ENCODE results near the gene FOXJ3. TPM values are rescaled to one million over a fixed set of nuclear protein-coding genes. Genes with fewer than 3 reads are reported as not detected.

FOXJ3 gene
- total and polyA plus RNA-seq, 2 of the 4 experiments (the other 2 are of a cell fraction), result 16.7 to 30.5 TPM

DNA sequence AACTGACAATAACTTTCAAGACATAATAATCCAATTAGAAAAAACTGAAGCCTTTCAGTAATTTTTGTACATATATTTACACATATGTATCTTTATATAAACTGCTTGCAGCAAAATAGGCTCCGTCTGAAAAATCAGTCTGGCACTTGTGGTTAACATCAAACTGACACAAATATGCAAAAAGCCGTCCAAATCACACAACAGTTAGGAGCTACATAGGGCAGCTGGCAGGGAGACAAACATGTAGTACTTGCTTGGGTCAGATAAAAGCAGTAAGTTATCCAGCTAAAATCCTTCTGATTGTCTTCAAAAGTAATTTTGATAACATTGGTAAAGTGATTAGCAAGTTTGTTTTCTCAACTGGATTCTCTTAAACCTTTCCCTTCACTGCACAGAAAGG, 155.8 kb downstream of the FOXJ3 start:
- ChIA-PET POLR2A (ENCODE audit: unreplicated experiment) (no interaction called here), CTCF (no interaction called here)
- Histone ChIP-seq H3K4me1 (ENCODE audit: control insufficient read depth, insufficient read depth, low read length) (peaks cover 6% of the 10 kb centered on the region), H3K56ac (ENCODE audit: extremely low read depth, insufficient read depth, low read length) (no peak overlapping the region), H3K27ac (ENCODE audit: insufficient read depth, low read length) (no peak overlapping the region), H3K4ac (ENCODE audit: low read depth, low read length) (no peak overlapping the region), H3K23ac (ENCODE audit: low read depth, low read length) (no peak overlapping the region), H3K4me3 (ENCODE audit: insufficient read depth, low read depth, low read length) (no peak overlapping the region), H4K5ac (ENCODE audit: low read depth, low read length) (0 out of 2 replicates have a peak overlapping the region, but pooled peaks have one; percentile 51), H3K9ac (ENCODE audit: low read depth, low read length) (no peak overlapping the region), H2AK5ac (ENCODE audit: low read depth, low read length) (no peak overlapping the region), H2BK120ac (ENCODE audit: low read depth, low read length) (no peak overlapping the region), H3K79me1 (ENCODE audit: low read depth in 1 of 2, low read length in 2 of 2) (peaks cover 0 to 8% of the 10 kb centered on the region in 2 experiments; a peak in 2 of 4 replicates), H2AK9ac (replicated peaks; ENCODE audit: low read depth, low read length, poor library complexity) (no peak overlapping the region), H3K4me2 (ENCODE audit: low read depth, low read length) (peak overlapping the region; percentile 39; the same call in 1 of the 2 replicates), H4K20me1 (ENCODE audit: insufficient read depth, low read length) (peaks cover 9% of the 10 kb centered on the region; the same call in 1 of the 2 replicates), H3K27me3 (ENCODE audit: control insufficient read depth, insufficient read depth, low read length) (no peaks in the 10 kb centered on the region), H3K36me3 (ENCODE audit: control insufficient read depth, insufficient read depth, low read length) (peaks cover 14% of the 10 kb centered on the region), H2BK20ac (ENCODE audit: low read depth, low read length) (no peak overlapping the region), H2BK5ac (ENCODE audit: low read depth, low read length, poor library complexity, severe bottlenecking) (no peak overlapping the region), H4K8ac (ENCODE audit: low read depth in 2 of 2, low read length in 2 of 2) (no peak overlapping the region), H3K9me1 (ENCODE audit: insufficient read depth, low read length) (no peaks in the 10 kb centered on the region), H2BK15ac (ENCODE audit: low read depth, low read length) (no peak overlapping the region), H4K91ac (ENCODE audit: insufficient read depth, low read depth, low read length) (no peak overlapping the region), H3K14ac (replicated peaks; ENCODE audit: low read depth, low read length) (no peak overlapping the region), H3K9me3 (ENCODE audit: control insufficient read depth, insufficient read depth, low read length) (no peaks in the 10 kb centered on the region), H2AFZ (replicated peaks; ENCODE audit: low read length, poor library complexity) (no peak overlapping the region), H3K18ac (ENCODE audit: low read depth, low read length) (no peak overlapping the region)
- no TSS peak for BruUV-seq (replicated peaks)
- intact Hi-C loops (cut with micrococcal nuclease) (loop anchor here (10.0 kb wide), 1 partner anchor 476 kb away; the partner anchor contains the start of gene PPIH), dilution Hi-C loops (cut with HindIII; ENCODE audit: low sequenced_read_pairs, unreplicated experiment) (no loop called here), in situ Hi-C loops (cut with MboI; ENCODE audit: low sequenced_read_pairs) (no loop called here)
- DNase-seq, result peak; percentile 71
- no CpG with 5 or more reads among the region's 2 CpGs for WGBS, 2 experiments (ENCODE audit: extremely low coverage in 2 of 2, insufficient read length in 1 of 2)
- peak; percentile 45; the same call in 1 of the 2 replicates for ATAC-seq (ENCODE audit: low read depth)
- no peak for TF ChIP-seq RCOR1 (IDR thresholded peaks at IDR 0.05; ENCODE audit: insufficient replicate concordance, low read length)
- TF ChIP-seq MAZ (IDR thresholded peaks at IDR 0.05; ENCODE audit: borderline replicate concordance, low read depth, low read length), result no peak
- TF ChIP-seq RAD21 (IDR thresholded peaks at IDR 0.05; ENCODE audit: low read length), result no peak
- no peak for TF ChIP-seq FOS (IDR thresholded peaks at IDR 0.05; ENCODE audit: low read depth, low read length)
- TF ChIP-seq, protein P1, sequence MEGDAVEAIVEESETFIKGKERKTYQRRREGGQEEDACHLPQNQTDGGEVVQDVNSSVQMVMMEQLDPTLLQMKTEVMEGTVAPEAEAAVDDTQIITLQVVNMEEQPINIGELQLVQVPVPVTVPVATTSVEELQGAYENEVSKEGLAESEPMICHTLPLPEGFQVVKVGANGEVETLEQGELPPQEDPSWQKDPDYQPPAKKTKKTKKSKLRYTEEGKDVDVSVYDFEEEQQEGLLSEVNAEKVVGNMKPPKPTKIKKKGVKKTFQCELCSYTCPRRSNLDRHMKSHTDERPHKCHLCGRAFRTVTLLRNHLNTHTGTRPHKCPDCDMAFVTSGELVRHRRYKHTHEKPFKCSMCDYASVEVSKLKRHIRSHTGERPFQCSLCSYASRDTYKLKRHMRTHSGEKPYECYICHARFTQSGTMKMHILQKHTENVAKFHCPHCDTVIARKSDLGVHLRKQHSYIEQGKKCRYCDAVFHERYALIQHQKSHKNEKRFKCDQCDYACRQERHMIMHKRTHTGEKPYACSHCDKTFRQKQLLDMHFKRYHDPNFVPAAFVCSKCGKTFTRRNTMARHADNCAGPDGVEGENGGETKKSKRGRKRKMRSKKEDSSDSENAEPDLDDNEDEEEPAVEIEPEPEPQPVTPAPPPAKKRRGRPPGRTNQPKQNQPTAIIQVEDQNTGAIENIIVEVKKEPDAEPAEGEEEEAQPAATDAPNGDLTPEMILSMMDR (conservative IDR thresholded peaks at IDR 0.05; ENCODE audit: low read depth, low read length), result no peak
- TF ChIP-seq BHLHE40 (IDR thresholded peaks at IDR 0.05; ENCODE audit: low read depth, low read length), result no peak

All from IMR-90 (cell line).